Tibial nerve (tissue), 4 donors: ENCODE results near the gene CUX1. TPM values are rescaled to one million over a fixed set of nuclear protein-coding genes. Genes with fewer than 3 reads are reported as not detected.

ENCODE experiments used
- DNase-seq, 2 donors: peaks; one replicate each; pipeline ENCODE4 v3.0.0-alpha.2; 2019; ENCODE audit warnings: low spot score in 2 of 2
- H3K27ac ChIP-seq, 4 donors: fragments of 200-600 bp; sonication (generic) in 3 of 4; one replicate each; pipeline ENCODE4 v1.5.1; 2017 to 2019; ENCODE audit warnings: mild to moderate bottlenecking in 1 of 4
- H3K27me3 ChIP-seq, 2 donors: fragments of 200-600 bp; sonication (generic) in 1 of 2; one replicate each; pipeline versions ENCODE4 v1.5.1 to v1.6.0; 2017 to 2019
- H3K36me3 ChIP-seq, 3 donors: fragments of 200-600 bp; sonication (generic); one replicate each; pipeline ENCODE4 v1.5.1; 2018 to 2019
- H3K4me1 ChIP-seq, 4 donors: fragments of 200-600 bp; sonication (generic) in 3 of 4; one replicate each; pipeline ENCODE4 v1.5.1; 2017 to 2019
- H3K4me3 ChIP-seq, 4 donors: fragments of 200-600 bp; sonication (generic) in 3 of 4; one replicate each; pipeline ENCODE4 v1.5.1; 2017 to 2019; ENCODE audit warnings: mild to moderate bottlenecking in 1 of 4, moderate library complexity in 1 of 4
- H3K9me3 ChIP-seq, 4 donors: fragments of 200-600 bp; sonication (generic) in 3 of 4; one replicate each; pipeline ENCODE4 v1.5.1; 2017 to 2019
- EP300 ChIP-seq, 2 donors: sonication (generic); formaldehyde crosslinking; IDR thresholded peaks; one replicate each; pipeline ENCODE4 v1.6.1; 2017; ENCODE audit warnings: antibody characterized with exemption in 2 of 2, mild to moderate bottlenecking in 1 of 2
- POLR2A ChIP-seq, 2 donors: fragments of 450-650 bp; IDR thresholded peaks; one replicate each; pipeline ENCODE4 v1.6.1; 2017; ENCODE audit warnings: antibody characterized with exemption in 2 of 2, mild to moderate bottlenecking in 2 of 2, moderate library complexity in 2 of 2
- WGBS, 2 donors: methylation state at CpG; one replicate each; pipeline ENCODE4 v1.1.5; 2018; 5-methylcytosine and 5-hydroxymethylcytosine counted together
- total RNA-seq, 4 donors: library from RNA; depleted of rRNA; stranded (reverse); fragments of >200 nt; gene quantifications; one replicate each; pipeline ENCODE4 v1.1.0, GENCODE V29; 2016
- TF ChIP-seq, protein P1 (sequence below), 5 experiments: fragments of 200-600 bp in 3 of 5; fragments of 450-650 bp in 2 of 5; sonication (generic) in 3 of 5; IDR thresholded peaks; one replicate each; pipeline ENCODE4 v1.5.1; 2016 to 2019; ENCODE audit warnings: antibody characterized with exemption in 5 of 5, mild to moderate bottlenecking in 3 of 5, moderate library complexity in 2 of 5

CUX1 gene
- total RNA-seq, 4 donors from 2014 or later = 74.5 to 104 (median 84.3) TPM

DNA sequence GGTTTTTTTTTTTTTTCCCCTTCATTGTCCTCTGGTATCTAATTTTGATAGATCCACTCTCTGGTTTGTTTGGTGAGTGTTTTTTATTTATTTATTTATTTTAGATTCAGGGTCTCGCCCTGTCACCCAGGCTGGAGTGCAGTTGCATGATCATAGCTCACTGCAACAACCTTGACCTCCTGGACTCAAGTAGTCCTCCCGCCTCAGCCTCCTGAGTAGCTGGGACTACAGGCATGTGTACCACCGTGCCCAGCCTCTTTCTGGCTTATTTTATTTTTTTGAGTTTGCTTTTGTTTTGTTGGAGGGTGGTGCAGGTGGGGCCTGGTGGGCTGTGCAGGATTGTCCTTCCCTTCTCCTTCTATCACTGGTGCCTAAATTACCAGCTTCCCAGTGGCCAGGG lies 282.0 kb downstream of the CUX1 start:
- 96 to 100% methylated on average over 3 of the region's 3 CpGs for WGBS, 2 donors
- H3K27me3 ChIP-seq = no peaks in the 10 kb centered on the region
- peaks cover 0 to 41% (median 0%) of the 10 kb centered on the region in 3 donors for H3K36me3 ChIP-seq
- H3K9me3 ChIP-seq = no peaks in the 10 kb centered on the region
- no peak overlapping the region for H3K4me3 ChIP-seq
- no peak for DNase-seq
- TF ChIP-seq POLR2A (IDR thresholded peaks at IDR 0.05) (no peak), EP300 (IDR thresholded peaks at IDR 0.05) (no peak)
- TF ChIP-seq, protein P1, sequence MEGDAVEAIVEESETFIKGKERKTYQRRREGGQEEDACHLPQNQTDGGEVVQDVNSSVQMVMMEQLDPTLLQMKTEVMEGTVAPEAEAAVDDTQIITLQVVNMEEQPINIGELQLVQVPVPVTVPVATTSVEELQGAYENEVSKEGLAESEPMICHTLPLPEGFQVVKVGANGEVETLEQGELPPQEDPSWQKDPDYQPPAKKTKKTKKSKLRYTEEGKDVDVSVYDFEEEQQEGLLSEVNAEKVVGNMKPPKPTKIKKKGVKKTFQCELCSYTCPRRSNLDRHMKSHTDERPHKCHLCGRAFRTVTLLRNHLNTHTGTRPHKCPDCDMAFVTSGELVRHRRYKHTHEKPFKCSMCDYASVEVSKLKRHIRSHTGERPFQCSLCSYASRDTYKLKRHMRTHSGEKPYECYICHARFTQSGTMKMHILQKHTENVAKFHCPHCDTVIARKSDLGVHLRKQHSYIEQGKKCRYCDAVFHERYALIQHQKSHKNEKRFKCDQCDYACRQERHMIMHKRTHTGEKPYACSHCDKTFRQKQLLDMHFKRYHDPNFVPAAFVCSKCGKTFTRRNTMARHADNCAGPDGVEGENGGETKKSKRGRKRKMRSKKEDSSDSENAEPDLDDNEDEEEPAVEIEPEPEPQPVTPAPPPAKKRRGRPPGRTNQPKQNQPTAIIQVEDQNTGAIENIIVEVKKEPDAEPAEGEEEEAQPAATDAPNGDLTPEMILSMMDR (IDR thresholded peaks at IDR 0.05) = no peak
- H3K27ac ChIP-seq = no peak overlapping the region
- peaks cover 0 to 11% (median under 1%) of the 10 kb centered on the region in 4 donors for H3K4me1 ChIP-seq

DNA sequence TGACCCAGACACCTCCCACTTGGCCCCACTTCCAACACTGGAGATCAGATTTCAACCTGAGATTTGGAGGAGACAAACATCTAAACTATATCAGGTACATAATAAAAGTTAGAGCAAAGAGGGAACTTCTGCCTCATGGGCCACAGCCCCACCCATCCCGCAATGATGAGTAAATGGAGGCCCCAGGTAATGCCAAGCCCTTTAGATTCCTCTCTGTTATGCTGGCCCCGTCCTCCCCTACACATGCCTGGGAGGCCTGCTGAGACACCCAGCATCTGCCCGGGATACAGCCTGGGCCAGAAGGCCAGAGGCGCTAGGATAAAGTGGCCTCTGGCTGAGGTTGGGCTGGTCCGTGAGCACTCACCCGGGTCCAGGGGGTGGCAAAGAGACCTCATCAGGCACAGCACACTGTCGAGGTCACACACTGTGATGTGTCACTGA lies 283.7 kb downstream of the CUX1 start:
- H3K4me3 ChIP-seq = no peak overlapping the region
- peaks cover 0 to 54% (median 0%) of the 10 kb centered on the region in 3 donors for H3K36me3 ChIP-seq
- no peak for TF ChIP-seq EP300 (IDR thresholded peaks at IDR 0.05)
- no peak for TF ChIP-seq POLR2A (IDR thresholded peaks at IDR 0.05)
- TF ChIP-seq, protein P1 (IDR thresholded peaks at IDR 0.05) = no peak
- no peaks in the 10 kb centered on the region for H3K9me3 ChIP-seq
- DNase-seq = no peak
- 84 to 89% methylated on average over 5 to 7 of the region's 7 CpGs for WGBS, 2 donors
- peaks cover 0 to 11% (median 0%) of the 10 kb centered on the region in 4 donors for H3K4me1 ChIP-seq
- no peaks in the 10 kb centered on the region for H3K27me3 ChIP-seq
- no peak overlapping the region for H3K27ac ChIP-seq

DNA sequence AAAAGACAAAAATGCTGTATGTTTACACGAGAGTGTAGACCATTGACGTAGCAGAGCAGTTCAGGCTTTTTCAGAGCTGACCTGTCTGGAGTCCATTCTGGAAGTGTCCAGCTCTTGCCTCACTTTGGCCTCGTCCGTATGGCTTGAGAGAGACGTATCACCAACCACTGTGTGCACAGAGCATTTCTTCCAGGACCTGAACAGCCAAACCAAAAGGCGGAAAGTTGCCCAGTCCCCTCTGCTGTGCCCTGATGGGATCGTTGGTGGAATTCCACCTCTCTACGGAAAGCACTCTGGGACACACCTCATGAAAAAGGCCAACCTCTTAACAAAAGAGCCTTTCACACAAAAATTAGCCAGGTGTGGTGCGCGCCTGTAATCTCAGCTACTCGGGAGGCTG lies 284.5 kb downstream of the CUX1 start:
- TF ChIP-seq EP300 (IDR thresholded peaks at IDR 0.05) = no peak
- TF ChIP-seq POLR2A (IDR thresholded peaks at IDR 0.05) = no peak
- TF ChIP-seq, protein P1 (IDR thresholded peaks at IDR 0.05) = no peak
- 89 to 90% methylated on average over 11 of the region's 11 CpGs for WGBS, 2 donors
- Histone ChIP-seq H3K9me3 (no peaks in the 10 kb centered on the region), H3K27me3 (no peaks in the 10 kb centered on the region), H3K4me1 (peaks cover 0 to 16% (median 0%) of the 10 kb centered on the region in 4 donors), H3K27ac (no peak overlapping the region), H3K36me3 (peaks cover 0 to 61% (median 0%) of the 10 kb centered on the region in 3 donors), H3K4me3 (no peak overlapping the region)
- DNase-seq = no peak

DNA sequence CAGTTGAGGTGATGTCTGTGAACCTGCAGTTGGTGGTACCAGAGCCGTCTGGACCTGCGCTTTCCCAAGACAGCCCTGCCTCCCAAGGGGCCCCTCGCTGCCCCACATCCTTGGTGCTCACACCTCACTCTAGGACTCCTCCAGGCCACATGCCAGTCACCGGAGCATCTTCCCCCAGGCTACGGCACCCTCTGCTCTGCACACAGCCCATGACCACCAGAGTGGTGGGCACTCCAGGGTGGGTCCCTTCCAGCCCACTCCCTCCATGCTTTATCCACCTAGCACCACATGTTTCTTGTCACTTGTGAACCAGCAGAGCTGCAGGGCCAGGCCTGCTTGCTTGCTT lies 285.6 kb downstream of the CUX1 start:
- DNase-seq = no peak
- Histone ChIP-seq H3K36me3 (peaks cover 0 to 72% (median 0%) of the 10 kb centered on the region in 3 donors), H3K4me1 (peaks cover 0 to 14% (median 0%) of the 10 kb centered on the region in 4 donors), H3K9me3 (no peaks in the 10 kb centered on the region), H3K27ac (peak overlapping the region in 1 of 4 donors; percentile 26), H3K27me3 (no peaks in the 10 kb centered on the region), H3K4me3 (no peak overlapping the region)
- TF ChIP-seq EP300 (IDR thresholded peaks at IDR 0.05) (no peak), POLR2A (IDR thresholded peaks at IDR 0.05) (no peak)
- TF ChIP-seq, protein P1 (IDR thresholded peaks at IDR 0.05) = no peak
- 88 to 94% methylated on average over 5 of the region's 5 CpGs for WGBS, 2 donors

DNA sequence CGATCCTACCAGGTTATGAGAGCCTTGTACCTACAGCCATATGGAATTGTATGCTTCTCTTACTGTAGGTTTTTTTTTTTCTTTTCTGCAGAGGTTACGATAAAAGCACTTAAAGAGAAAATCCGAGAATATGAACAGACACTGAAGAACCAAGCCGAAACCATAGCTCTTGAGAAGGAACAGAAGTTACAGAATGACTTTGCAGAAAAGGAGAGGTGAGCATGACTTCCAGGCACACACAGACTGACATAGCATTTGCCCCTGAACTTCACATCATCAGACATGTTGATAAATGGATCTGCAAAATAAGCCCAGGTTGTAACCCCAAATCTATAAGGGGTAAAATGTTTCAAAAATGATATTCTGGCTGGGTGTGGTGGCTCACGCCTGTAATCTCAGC lies 286.8 kb downstream of the CUX1 start:
- 98 to 99% methylated on average over 5 of the region's 5 CpGs for WGBS, 2 donors
- Histone ChIP-seq H3K4me1 (peaks cover 0 to 14% (median 0%) of the 10 kb centered on the region in 4 donors), H3K27me3 (no peaks in the 10 kb centered on the region), H3K4me3 (no peak overlapping the region), H3K27ac (peak overlapping the region in 1 of 4 donors; percentile 20), H3K9me3 (no peaks in the 10 kb centered on the region), H3K36me3 (peaks cover 0 to 66% (median 0%) of the 10 kb centered on the region in 3 donors)
- TF ChIP-seq POLR2A (IDR thresholded peaks at IDR 0.05) = no peak
- TF ChIP-seq, protein P1 (IDR thresholded peaks at IDR 0.05) = no peak
- TF ChIP-seq EP300 (IDR thresholded peaks at IDR 0.05) = no peak
- DNase-seq = no peak
